Activated CD8-positive, alpha-beta memory T cell treated with anti-CD3 and anti-CD28 coated beads for 24 hours (primary cell): ENCODE measurements around the gene DHTKD1.
A peak's percentile ranks its signal among the peaks of the same experiment; 100 is the strongest.

ENCODE experiments used
- DNase-seq: peaks from one replicate; pipeline ENCODE4 v3.0.0-alpha.2; 2020

DHTKD1 gene

GRCh38 chr10:12068449-12069269 is at the start of gene DHTKD1:
Gene DHTKD1 (plus strand): TSS chr10:12068954. CDS start chr10:12069034, 80 bp downstream.
- DNase-seq, result peak; percentile 100

GRCh38 chr10:12019283-12019971 is 49.3 kb upstream of the DHTKD1 start:
- no peak for DNase-seq

- no peak for DNase-seq
These were observed 48.2 kb upstream of the DHTKD1 start for GRCh38 chr10:12020574-12020973.

- DNase-seq, result no peak
These were observed 46.0 kb upstream of the DHTKD1 start for GRCh38 chr10:12022580-12023257.

- no peak for DNase-seq
These were observed 43.2 kb upstream of the DHTKD1 start for GRCh38 chr10:12025591-12025990.

GRCh38 chr10:12027539-12027938 is 41.2 kb upstream of the DHTKD1 start:
- no peak for DNase-seq

- DNase-seq, result no peak
These were observed 37.4 kb upstream of the DHTKD1 start for GRCh38 chr10:12031404-12031803.

GRCh38 chr10:12036073-12036655 is 32.6 kb upstream of the DHTKD1 start:
- no peak for DNase-seq

GRCh38 chr10:12041766-12042408 is 26.9 kb upstream of the DHTKD1 start:
- DNase-seq, result peak; percentile 70

GRCh38 chr10:12042409-12042796 is 26.4 kb upstream of the DHTKD1 start:
- no peak for DNase-seq

GRCh38 chr10:12042797-12043651 is 25.7 kb upstream of the DHTKD1 start, which contains the start of gene UPF2:
Gene UPF2 (minus strand): TSS chr10:12042809. CDS start chr10:12035423, 7,386 bp downstream.
- peak; percentile 98 for DNase-seq

GRCh38 chr10:12045596-12045995 is 23.2 kb upstream of the DHTKD1 start:
- no peak for DNase-seq

GRCh38 chr10:12048547-12048946 is 20.2 kb upstream of the DHTKD1 start:
- DNase-seq, result no peak

- DNase-seq, result no peak
These were observed 18.2 kb upstream of the DHTKD1 start for GRCh38 chr10:12050528-12050927.

- no peak for DNase-seq
These were observed 17.5 kb upstream of the DHTKD1 start for GRCh38 chr10:12051241-12051640.

- no peak for DNase-seq
These were observed 13.0 kb upstream of the DHTKD1 start for GRCh38 chr10:12055732-12056131.

- no peak for DNase-seq
These were observed 12.0 kb upstream of the DHTKD1 start for GRCh38 chr10:12056748-12057147.

- no peak for DNase-seq
These were observed 7.6 kb upstream of the DHTKD1 start for GRCh38 chr10:12061124-12061523.

- no peak for DNase-seq
These were observed 5.8 kb upstream of the DHTKD1 start for GRCh38 chr10:12062754-12063482.

- no peak for DNase-seq
These were observed 5.3 kb upstream of the DHTKD1 start for GRCh38 chr10:12063483-12063818.

- no peak for DNase-seq
These were observed 1.4 kb upstream of the DHTKD1 start for GRCh38 chr10:12067336-12067735.
